Adipose tissue (tissue), 3 donors: ENCODE measurements around the gene RTL5. TPM values are rescaled to one million over a fixed set of nuclear protein-coding genes. Genes with fewer than 3 reads are reported as not detected.

Source experiments
- H3K27ac ChIP-seq: one replicate; pipeline ENCODE4 v1.5.1; 2013; ENCODE audit warnings: low read depth, low read length
- WGBS, 3 donors: extraction: QIAGEN DNeasy Blood & Tissue Kit; methylation state at CpG; one replicate each; pipeline ENCODE4 v1.1.7; 2013; 5-methylcytosine and 5-hydroxymethylcytosine counted together
- polyA plus RNA-seq, 3 donors: library from polyadenylated mRNA; stranded (reverse); fragments of 200-250 nt; gene quantifications; one replicate each; pipeline ENCODE4 v1.2.3, GENCODE V29; 2013
- donor health status: healthy with polysubstance abuse.
- donor health status: Bipolar disorder and iron deficiency.
- donor health status: healthy.

Gene RTL5
- polyA plus RNA-seq, 3 donors = 1.1 to 6.9 (median 3.7) TPM

DNA sequence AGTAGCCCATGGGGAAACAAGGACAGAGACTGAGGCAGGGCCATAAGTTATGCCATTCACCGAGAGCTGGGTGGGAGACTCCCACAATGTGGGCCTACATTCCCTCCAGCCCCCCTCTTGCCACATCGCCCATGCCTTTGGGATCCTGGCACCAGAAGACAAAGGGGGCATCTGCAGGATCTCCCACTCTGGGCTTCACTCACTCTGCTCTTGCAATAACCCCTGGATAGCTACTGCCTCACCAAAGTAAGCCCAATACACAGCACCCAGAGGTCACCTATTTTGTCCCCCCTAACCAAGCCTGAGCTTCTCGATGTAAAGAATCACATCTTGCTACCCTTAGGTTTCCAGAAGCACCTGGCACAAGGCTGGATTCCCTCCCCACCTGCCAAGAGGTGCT is 741 bp upstream of the RTL5 start:
- no peak overlapping the region for H3K27ac ChIP-seq

DNA sequence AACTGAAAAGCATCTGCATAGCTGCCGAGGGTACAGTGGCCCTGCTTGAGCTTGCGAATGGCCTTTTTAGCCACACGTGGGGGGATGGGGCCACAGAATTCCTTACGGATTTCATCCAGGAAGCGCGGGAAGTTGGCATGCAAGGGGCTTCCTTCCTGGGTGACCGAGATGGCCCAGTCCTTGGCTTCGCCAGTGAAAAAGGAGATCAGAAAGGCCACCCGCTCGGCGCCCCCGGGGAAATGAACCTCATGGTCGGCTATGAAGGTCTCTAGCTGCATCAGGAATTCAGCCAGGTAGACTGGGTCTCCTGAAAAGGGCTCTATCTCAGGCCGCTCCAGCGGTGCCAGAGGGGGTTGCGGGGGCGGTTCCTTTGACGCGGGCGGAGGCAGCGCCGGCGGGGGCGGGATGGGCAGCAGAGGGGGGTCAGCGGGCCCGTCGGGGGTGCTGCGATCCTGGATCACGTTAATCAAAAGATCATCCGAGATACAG is 909 bp downstream of the RTL5 start:
- no peak overlapping the region for H3K27ac ChIP-seq
- 32 to 42% (median 36%) methylated on average over 26 to 30 of the region's 30 CpGs for WGBS, 3 donors

More for the DNA sequence above, 741 bp upstream of the RTL5 start:
- WGBS, 3 donors = 90 to 94% (median 92%) methylated on average over 2 to 3 of the region's 3 CpGs

DNA sequence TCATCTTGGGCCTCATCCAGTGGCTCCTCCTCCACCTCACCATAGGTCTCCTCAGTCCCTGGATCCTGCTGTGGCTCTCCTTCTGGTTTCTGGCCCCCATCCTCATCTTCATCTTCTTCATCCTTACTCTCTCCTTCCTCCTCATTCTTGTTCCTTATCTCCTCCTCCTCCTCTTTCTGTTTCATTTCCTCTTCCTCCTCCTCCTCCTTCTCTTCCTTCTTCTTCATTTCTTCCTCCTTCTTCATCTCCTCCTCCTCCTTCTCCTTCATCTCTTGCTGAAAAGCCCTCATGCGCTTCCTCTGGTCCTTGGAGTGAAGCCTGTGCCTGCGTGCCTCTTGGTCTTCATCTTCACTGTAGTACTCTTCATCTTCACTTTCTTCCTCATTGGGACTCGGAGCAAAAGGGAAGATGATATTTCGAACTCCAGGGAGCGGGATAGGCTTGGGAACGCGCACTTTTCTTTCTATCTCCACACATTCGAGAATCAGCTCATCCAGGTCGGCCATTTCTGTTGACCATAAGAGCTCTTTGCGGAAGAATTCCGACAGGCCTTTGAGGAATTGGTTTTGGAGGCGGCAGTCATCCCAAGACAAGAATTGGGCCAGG is 1.5 kb downstream of the RTL5 start:
- 86 to 95% (median 90%) methylated on average over 12 of the region's 12 CpGs for WGBS, 3 donors
- no peak overlapping the region for H3K27ac ChIP-seq

DNA sequence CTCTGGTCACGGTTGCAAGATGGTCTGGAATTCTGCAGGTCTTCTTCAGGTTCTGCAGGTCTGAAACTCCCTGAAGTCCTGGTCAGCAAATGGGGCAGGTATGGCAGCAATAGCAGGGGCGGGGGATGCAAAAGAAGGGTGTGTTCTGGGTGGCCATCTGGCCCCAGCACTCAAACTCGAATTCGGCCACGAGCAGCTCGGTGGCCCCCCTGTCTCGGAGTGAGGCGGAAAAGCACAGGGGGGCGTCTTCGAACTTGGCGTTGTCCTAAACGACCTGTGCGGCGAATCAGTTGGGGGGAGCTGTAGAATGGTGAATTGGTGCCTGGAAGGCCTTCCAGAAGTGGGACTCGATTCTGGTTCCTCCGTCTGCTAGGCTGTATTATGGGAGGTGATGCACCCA is 2.1 kb downstream of the RTL5 start:
- 90 to 100% (median 97%) methylated on average over 7 to 16 of the region's 16 CpGs for WGBS, 3 donors
- no peak overlapping the region for H3K27ac ChIP-seq

DNA sequence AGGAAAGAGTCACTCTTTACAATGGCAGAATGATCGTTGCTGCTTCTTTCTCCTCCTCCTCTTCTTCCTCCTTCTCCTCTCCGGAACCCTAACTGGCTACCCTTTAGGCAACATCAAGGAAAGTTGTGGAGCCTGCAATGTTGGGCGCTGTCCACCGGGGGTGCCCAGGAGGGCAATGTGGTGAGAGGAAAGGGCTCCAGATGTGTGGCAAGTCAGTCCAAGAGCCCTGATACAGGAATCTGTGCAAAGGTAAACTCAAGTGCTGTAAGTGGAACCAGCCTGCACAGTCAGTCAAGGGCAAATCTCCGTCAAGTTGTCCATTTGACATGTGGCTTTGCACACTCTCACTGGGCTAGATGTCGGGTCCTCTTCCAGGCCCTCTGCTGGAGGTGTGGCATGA is 2.8 kb downstream of the RTL5 start:
- no peak overlapping the region for H3K27ac ChIP-seq
- 50 to 60% (median 59%) methylated on average over 6 of the region's 6 CpGs for WGBS, 3 donors

DNA sequence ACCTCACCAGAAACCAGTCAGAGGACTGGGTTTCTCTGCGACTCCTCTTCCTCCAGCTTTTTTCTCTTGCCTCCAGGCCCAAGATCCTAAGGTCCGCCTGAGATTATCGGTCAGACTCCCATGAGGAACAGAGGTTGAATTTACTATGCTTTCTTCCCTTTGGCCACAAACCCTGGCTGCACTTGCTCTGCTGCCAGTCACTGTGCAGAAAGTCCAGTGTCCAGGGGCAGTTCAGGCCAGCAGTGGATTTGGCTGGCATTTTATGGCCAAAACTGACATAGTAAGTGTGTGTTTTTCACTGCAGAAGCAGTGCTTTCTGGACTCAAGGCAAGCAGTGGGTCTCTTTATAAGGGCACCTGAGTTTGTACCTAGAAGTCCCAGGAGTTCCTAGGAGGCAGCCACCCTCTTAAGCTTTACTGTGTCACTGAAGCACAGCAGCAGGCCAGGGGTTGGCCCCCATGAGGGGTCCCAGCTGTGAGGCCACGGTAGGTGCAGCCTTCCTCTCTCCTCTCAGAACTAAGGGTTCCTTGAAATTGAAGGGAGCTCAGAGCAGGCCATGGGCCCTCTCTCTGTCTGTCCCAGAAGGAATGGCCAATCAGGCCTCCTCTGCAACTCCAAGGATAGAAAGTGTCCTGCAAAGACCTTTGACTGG is 3.4 kb downstream of the RTL5 start:
- WGBS, 3 donors = 59 to 84% (median 76%) methylated on average over 4 of the region's 4 CpGs
- no peak overlapping the region for H3K27ac ChIP-seq

DNA sequence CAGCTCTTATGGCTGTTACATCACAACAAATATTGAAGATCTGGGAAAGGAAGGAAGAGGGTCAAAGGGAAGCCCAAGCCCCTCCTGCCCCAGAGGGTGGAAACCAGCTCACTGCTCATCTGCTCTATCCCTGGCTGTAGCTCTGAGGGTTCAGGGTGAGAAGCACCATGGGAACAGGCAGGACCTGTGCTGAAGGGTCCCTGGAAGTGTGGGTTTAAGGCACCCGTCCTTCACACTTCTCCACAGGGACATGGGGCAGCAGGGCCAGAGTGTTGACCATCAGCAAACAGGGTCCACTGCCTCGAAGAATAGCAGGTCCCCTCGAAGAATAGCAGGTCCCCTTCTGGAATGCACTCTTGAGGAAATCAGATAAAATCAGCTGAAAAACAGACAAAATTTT is 4.4 kb downstream of the RTL5 start:
- 43 to 44% (median 43%) methylated on average over 3 of the region's 3 CpGs for WGBS, 3 donors
- no peak overlapping the region for H3K27ac ChIP-seq

DNA sequence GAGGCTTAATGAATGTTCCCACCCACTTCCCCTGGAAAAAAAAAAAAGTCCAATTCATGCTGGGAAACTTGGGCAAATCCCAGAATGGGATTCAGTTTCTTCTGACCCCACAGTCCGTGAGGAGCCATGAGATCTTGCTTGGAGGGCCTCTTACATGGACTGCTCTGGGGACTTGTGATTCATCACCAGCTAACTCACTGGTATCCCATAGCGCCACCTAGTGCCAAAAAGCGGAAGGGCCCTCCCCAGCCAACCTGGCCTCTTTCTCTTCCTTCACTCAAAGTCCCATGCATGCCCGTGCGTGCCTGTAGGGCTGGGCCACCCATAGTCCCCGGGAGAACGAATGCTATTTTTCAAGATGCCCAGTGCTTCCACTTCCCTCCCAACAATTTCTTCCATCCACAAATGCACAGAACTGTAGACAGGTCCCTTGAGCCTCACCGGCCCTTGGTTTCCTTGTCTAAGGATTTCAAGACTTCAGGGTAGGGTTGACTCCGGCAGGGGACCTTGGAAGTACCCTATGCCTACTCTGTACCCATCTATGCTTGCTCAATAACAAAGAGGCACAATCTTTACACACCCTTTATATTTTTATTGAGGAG is 5.1 kb downstream of the RTL5 start:
- WGBS, 3 donors = 13 to 23% (median 19%) methylated on average over 7 to 9 of the region's 9 CpGs
- no peak overlapping the region for H3K27ac ChIP-seq

DNA sequence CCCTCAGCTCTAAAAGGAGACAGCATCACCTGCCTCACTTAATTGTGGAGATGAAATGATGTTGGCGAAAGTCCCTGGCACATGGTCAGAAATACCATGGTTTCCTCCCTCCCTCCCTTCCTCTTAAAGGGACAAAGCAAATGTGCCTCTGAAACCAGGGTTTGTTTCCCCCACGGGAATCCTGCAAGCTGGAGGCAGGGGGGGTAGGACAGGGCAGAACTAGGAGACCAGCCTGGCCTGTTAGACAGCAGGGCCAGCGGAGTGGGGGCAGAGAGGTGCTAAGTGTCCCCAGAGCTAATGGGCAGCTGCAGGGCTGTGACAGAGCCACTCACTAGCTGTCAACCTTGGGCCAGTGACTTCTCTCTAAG is 5.7 kb downstream of the RTL5 start:
- no peak overlapping the region for H3K27ac ChIP-seq
- 28 to 32% (median 30%) methylated on average over 3 of the region's 3 CpGs for WGBS, 3 donors

DNA sequence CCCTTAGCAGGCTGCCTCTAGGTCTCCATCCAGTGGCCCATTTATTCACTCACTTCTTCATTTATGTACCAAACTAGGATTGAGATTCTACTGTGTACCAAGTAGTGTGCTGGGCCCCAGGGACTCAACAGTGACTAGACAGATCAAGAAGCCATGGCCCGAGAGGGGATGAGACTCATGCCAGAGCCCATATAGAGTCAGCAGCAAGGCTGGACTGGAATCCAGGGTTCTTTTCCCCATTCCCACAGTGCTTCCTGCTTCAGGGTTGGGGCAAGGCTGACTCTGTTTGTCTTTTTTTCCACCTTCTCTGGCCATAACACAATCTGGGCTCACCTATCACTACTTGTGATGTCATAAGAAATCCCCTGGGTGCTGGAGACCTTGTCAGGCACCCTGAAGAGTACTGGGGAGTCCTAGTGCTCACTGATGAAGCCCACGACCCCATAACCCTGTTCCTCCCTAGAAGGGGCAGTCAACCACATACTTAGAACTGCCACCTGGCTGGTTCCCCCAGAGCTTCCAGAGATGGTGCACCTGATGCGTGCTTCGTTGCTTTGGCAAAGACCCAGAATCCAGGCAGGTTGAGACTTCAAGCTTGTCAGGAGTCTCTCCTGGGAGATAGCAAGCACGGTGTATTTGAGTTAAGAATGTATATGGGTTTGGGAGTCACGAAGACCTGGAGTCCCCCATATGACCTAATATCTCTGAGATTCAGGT is 6.2 kb downstream of the RTL5 start:
- WGBS, 3 donors = 46 to 51% (median 50%) methylated on average over 6 of the region's 6 CpGs
- H3K27ac ChIP-seq = no peak overlapping the region

DNA sequence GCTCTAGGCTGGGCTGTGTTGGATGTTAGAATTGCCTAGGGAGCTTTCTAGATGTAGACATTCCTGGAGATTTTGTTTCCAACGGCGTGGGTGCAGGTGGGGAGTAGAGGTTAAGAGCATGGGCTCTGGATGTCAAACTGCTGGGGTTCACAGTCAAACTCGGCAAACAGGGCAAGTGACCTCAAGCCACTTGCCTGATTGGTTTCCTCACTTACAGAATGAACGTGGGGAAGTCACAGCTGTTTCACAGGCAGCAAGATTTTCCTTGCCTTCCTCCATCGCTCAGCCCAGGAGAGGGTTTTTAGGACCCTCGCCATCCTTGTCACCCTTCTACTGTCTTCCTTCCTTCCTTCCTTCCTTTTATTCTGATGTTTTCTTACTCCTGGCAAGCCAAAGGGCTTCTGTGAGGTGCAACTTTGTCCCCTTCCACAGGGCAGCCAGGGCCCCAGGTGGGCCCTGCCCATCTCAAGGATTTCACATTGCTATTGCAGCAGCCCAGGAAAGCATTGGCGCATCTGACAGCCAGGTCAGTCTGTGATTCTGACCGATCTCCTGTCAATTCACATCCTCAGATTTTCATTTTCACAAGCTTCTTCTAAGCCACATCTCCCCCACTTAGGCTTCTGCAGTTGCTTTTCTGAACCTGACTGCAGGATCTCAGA is 7.0 kb downstream of the RTL5 start:
- WGBS, 3 donors = 45 to 63% (median 58%) methylated on average over 7 to 8 of the region's 8 CpGs
- H3K27ac ChIP-seq = no peak overlapping the region

DNA sequence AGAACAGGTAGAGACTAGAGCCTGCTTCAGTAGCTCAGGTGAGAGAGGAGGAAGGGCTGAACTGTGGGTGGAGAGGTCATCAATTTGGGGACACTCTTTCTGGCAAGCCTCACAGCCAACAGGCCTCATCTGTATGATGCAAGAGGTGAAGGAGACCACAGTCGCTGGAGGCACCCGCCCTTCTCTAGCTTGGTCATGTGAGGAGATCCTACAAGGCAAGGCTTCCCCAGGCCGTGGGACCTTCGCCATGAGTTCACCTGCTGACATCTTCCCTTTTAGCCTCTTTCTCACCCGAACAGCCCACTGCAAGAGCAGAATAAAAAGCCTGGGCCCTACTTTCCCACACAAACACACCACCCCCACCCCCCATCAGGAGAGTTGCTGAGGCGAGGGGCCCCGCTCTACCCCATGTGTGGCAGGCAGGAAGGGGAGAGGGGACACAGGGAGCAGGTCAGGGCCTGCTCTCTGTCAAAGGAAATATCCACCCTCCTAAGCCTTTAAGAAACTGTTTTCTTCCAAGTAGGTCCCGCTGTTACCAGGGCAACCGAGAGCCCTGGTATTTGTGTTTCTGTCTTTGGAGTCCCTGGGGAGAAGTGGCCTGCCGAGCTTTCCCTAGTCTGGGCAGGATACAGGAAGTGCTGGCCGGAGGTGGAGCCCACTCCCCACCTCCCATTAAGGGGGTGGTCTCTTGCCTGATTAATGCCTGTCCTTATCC is 8.1 kb downstream of the RTL5 start:
- no peak overlapping the region for H3K27ac ChIP-seq
- 26 to 63% (median 42%) methylated on average over 10 to 11 of the region's 11 CpGs for WGBS, 3 donors

DNA sequence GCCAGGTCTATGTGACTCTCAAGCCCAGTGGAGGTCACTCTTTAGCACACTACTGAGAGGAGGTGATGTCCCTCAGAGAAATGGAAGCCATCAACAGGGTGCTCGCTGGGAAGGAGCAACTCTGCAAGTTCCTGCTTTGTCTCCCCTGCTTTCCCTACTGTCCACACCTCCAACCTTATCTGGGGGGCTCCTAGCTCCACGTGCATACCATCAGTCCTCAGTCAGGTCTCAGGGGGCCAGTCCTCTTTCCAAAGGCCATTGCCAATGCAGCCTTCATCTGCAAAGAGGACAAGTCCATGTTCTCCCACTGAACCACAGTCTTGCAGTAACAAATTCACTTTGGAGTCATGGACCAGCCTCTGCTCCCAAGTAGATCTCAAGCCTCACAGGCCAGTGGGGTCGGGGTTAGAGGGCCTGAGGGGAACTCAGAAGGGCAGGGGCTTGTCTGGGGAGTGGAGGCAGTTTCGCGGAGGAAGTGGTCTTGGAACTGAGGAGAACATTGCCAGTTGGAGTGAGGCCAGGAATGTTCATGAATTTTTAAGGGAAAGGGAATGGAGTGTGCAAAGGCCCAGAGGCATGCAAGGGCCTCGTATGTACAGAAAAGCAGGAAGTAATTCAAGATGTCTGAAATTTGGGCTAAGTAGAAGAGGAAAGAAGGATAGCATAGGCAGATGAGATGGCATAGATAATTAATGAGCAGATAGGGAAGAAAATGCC is 8.9 kb downstream of the RTL5 start:
- WGBS, 3 donors = 63 to 85% (median 73%) methylated on average over 5 to 6 of the region's 6 CpGs
- H3K27ac ChIP-seq = no peak overlapping the region

DNA sequence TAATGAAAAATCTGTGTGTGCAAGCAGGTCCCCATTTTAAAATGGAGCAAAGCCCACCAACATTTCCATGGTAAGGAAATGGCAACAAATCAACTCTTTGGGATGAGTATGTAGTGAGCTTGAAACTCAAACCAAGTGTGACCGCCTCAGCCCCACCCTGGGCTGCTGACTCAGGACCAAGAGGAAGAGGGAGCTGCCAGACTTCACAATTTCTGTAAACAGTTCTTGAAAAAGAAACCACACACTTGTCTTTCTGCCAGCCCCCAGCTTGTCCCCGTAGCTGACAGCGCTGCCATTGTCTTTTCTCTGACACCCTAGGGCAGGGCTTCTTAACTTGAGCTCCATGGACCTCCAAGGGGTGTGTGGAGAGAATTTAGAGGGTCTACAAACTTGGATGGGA is 10.3 kb downstream of the RTL5 start:
- WGBS, 3 donors = 5 to 60% (median 16%) methylated on average over 3 of the region's 3 CpGs
- no peak overlapping the region for H3K27ac ChIP-seq

DNA sequence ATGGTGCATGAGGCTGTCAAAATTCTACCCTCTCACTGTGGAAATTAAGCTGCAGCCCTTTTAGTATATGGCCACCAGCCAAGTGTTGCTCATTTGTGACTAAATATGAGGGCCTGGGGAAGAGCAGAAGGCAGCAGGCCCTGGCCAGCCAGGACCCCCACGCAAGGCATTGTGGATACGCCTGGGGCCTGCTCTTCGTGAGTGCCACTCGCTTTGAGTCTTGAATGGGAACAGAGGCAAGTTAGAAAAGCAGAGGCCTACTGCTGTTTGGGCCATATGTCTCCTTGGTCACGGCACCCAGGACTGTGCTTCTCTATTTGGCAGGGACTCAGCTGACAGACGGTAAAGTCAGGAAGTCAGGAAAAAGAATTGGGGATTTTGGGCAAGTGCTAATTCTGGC is 10.9 kb downstream of the RTL5 start:
- no peak overlapping the region for H3K27ac ChIP-seq
- 55 to 75% (median 63%) methylated on average over 6 of the region's 6 CpGs for WGBS, 3 donors

DNA sequence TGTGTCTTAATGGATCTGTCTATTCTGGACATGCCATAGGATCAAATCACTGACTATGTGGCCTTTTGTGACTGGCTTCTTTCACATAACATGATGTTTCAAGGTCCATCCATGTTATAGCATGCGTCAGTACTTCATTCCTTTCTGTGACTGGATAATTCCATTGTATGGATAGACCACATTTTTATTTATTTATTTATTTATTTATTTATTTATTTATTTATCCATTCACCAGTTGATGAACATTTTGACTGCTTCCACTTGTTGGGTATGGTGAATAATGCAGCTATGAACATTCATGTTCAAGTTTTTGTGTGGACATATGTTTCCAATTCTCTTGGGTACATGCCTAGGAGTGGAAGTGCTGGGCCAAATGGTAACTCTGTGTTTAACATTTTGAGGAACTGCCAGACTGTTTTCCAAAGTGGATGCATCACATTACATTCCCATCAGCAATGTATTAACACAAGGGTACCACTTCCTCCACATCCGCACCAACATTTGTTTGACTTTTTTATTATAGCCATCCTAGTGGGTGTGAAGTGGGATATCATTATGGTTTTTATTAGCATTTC is 14.0 kb downstream of the RTL5 start:
- 88 to 98% (median 97%) methylated on average over 2 of the region's 2 CpGs for WGBS, 3 donors
- H3K27ac ChIP-seq = no peak overlapping the region

DNA sequence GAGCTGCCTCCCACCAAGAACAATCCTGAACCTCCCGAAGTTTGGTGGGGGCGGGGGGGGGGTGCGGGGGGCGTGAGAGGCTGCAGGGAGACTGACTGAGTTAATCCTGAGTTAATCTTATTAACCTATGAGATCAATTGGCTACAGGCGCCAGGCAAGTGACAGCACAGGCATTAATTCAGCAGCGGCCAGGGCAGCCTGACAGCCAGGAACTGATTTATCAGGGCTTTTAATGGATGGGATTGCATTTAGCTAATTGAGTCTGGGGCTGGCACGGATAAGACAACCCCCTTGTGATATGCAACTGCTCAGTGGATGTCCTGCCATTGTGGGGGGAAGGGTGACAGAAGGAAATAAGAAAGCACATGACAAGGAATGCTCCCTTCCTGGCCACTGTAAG is 16.3 kb downstream of the RTL5 start:
- WGBS, 3 donors = 42 to 77% (median 63%) methylated on average over 7 of the region's 7 CpGs
- no peak overlapping the region for H3K27ac ChIP-seq
